ENCODE measurements around the gene STK11. TPM values are rescaled to one million over a fixed set of nuclear protein-coding genes. Genes with fewer than 3 reads are reported as not detected.
"Not testable (repeated sequence)": the region's sequence is repeated elsewhere in the genome, so short reads cannot be mapped to it uniquely, and the experiment has no call there.

The STK11 gene
- total RNA-seq, 2 donors from 2014 or later, result 71.8 to 91.8 TPM

GRCh38 chr19:1241417-1242095 lies 36.0 kb downstream of the STK11 start, which contains the start of gene ATP5F1D:
ATP5F1D (plus strand) TSS chr19:1241751; CDS start chr19:1241851, 100 bp downstream.
- DNase-seq (peak; percentile 95 to 96), ATAC-seq (peak; percentile 62)
- intact Hi-C loops (cut with DNase I, micrococcal nuclease), result no loop called here

GRCh38 chr19:1243768-1244692 lies 38.5 kb downstream of the STK11 start:
- DNase-seq, result peak; percentile 88 to 90
- intact Hi-C loops (cut with DNase I, micrococcal nuclease), result loop anchor here in 1 of 2 donors (2.0 kb wide), 1 partner anchor 23 kb away; no protein-coding TSS in a partner anchor
- ATAC-seq, result peak; percentile 41

DNA sequence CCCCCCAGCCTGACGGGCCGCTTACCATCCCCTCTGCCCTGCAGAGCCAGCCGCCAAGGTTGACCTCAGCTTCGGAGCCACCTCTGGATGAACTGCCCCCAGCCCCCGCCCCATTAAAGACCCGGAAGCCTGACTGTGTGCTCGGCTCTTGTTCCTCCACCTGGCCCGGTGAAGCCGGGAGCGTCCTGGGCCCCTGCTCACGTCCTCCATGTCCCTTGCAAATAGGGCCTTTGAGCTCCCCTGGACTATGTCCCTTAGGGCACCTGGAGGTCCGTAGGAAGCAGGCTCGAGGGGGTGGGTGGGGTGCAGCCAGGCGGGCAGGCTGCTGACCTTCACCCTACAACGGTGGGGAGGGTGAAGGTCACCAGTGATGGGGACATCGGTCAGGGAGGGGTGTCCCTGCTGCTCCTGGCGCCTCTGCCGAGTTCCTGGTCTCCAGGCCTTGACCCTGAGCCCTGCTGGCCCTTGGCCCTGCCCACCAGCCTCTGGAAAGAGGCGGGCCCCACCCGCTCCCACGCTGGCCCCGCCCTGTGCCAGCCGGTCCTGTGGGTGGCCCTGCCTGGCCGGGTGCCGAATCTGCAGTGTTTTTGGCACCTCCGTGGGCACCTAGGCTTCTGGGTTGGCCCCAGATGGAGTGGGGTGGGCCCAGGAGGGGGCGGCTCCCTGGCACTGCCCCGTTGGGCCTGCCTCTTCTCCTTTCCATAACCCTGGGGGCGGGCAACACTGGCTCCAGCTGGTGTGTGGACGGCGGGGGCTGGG lies 39.3 kb downstream of the STK11 start:
- ATAC-seq, result peak; percentile 40
- intact Hi-C loops (cut with DNase I, micrococcal nuclease), result loop anchor here in 1 of 2 donors (2.0 kb wide), 1 partner anchor 22 kb away; no protein-coding TSS in a partner anchor
- peak; percentile 81 to 87 for DNase-seq

- ATAC-seq (peak; percentile 9), DNase-seq (peak; percentile 70 to 94)
- intact Hi-C loops (cut with DNase I, micrococcal nuclease), result loop anchor here in 1 of 2 donors (2.0 kb wide), 1 partner anchor 21 kb away; no protein-coding TSS in a partner anchor
These were observed 40.1 kb downstream of the STK11 start for GRCh38 chr19:1245494-1246264.

DNA sequence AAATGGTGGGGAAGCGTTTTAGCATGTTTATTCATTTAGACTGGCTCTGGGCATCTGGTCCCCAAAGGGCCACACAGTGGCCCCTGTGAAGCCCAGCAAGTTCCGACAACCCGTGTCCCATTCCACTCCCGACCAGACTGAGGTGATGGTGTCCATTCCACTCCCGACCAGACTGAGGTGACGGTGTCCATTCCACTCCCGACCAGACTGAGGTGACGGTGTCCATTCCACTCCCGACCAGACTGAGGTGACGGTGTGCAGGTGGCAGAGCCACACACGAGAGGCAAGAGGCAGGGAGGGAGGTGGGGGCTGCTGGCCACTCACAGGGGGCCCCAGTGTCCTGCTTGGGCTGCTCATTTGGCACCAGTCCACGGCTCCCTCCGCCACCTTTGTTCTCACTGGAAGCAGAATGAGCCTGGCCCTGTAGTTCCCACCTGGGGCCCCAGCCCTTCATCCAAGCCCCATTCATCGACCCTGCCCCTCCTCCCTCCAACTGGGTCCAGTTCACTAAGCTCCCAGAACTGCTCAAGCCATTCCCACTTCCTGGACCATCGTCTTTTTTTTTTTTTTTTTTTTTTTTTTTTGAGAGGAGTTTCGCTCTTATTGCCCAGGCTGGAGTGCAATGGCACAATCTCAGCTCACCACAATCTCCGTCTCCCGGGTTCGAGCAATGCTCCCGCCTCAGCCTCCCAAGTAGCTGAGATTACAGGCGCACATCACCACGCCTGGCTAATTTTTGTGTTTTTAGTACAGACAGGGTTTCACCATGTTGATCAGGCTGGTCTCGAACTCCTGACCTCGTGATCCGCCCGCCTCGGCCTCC lies 40.9 kb downstream of the STK11 start:
- intact Hi-C loops (cut with DNase I, micrococcal nuclease); ATAC-seq: not testable (repeated sequence)
- DNase-seq, result peak; percentile 58 to 59

- ATAC-seq (no peak), DNase-seq (no peak)
- intact Hi-C loops (cut with DNase I, micrococcal nuclease), result no loop called here
These were observed 42.2 kb downstream of the STK11 start for GRCh38 chr19:1247748-1248138.

DNA sequence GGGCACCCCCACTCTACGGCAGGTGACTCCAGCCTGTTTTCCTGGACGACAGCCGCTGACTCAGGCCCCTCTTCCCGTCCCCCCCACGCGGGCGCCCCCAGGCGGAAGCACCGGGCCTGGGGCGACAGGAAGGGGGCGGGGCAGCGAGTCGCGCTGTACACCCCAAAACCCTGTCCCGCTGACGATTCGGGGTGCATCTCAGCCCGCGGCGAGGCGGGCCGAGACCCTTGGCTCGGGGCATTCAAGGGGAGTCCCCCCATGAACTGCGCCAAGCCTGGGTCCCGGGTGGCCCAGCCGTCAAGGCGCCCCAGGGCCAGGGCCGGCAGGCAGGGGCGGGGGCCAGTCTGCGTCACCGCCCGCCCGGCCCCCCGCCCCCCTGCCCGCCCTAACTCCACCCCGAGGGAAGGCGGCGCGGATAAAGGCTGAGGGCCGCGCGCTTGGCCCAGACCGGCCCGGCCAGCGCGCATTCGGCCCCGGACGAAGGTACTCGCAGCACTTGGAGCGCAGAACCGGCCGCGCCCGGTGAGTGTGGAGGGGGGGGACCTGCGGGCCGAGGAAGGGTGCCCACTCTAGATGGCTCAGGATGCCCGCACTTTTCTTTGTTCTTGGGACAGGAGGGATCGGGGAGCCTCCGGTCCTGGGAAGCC lies 42.7 kb downstream of the STK11 start, which contains the start of gene MIDN:
TSS of gene MIDN (plus strand) at position 445 of the 647 bp plus-strand sequence. CDS start 1,714 bp downstream, outside the sequence.
- ATAC-seq (peak; percentile 31), DNase-seq (peak; percentile 82 to 84)
- intact Hi-C loops (cut with DNase I, micrococcal nuclease), result no loop called here

DNA sequence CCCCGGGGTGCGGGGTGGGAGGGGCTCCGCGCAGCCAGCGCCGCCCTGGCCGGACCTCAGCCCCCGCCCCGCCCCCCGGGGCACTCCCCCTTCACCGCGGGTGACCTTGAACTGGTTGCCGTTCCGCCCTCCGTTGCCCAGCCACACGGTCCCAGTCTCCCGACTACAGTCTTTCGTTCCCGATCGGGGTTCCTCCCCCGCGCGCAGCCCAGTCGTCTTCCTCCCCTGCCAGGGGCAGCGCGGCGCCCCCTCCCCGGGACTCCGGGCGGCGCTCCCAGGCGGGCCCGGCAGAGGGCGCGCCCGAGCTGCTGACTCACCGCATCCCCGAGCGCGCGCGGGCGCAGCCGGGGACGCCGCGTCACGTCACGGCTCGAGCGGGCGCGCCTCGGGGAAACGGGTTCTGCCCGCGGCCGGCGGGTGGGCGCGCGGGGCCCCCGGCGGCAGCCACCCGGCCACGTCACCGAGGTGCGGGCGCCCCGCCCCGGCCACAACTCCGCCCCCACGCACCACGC lies 43.3 kb downstream of the STK11 start:
- DNase-seq (peak; percentile 85 to 88), ATAC-seq (peak; percentile 16)
- intact Hi-C loops (cut with DNase I, micrococcal nuclease), result no loop called here

DNA sequence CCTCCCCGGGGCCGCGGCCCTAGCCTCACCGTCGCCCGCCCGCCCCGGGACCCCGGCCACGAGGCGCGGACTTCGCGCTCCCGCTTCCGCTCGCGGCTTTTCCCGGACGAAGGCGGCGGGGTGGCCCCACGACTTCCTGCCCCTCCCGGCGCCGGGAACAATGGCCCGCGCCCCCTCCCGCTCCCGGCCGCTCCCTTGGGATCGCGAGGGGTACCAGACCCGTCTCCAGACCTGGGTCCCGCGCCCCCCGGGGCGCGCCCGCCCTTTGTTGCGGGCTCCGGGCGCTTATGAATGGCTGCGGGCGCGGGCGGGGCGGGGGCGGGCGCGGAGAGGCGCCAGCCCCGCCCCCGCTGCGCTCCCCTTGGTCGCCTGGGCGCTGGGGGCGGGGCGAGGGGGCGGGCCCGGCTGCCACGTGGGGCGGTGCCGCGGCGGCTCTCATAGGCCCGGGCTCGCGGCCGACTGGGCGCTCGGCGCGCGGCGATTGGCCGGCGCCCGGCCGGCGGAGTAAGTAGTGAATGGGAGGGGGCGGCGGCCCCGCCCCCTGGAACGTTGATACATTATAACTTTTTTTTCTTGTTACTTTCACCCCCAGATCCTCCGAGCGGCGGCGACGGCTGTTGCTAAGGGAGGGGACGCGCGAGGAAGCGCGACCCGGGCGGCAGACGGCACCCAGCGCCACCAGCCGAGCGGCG lies 43.9 kb downstream of the STK11 start:
- ATAC-seq, result peak; percentile 33
- peak; percentile 92 to 94 for DNase-seq
- intact Hi-C loops (cut with DNase I, micrococcal nuclease), result no loop called here

DNA sequence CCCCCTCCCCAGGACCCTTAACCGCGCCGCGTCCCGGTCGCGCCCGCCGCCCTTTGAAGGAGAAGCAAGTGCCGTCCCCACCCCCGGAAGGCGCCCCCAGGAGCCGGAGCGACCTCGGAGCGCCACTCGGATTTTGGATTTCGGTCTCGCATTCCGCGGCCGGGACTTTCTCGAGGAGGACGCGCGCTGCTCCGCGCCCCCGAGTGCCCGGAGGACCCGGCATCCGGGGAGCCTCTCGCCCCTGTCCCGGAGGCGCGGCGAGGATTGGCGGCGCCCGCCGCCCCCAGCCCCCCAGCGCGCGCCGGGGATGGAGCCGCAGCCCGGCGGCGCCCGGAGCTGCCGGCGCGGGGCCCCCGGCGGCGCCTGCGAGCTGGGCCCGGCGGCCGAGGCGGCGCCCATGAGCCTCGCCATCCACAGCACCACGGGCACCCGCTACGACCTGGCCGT lies 44.4 kb downstream of the STK11 start:
- DNase-seq (no peak), ATAC-seq (no peak)
- intact Hi-C loops (cut with DNase I, micrococcal nuclease), result no loop called here

- ATAC-seq, result no peak
- peak; percentile 78 to 84 for DNase-seq
- intact Hi-C loops (cut with DNase I, micrococcal nuclease), result no loop called here
These were observed 45.1 kb downstream of the STK11 start for GRCh38 chr19:1250437-1251260.

DNA sequence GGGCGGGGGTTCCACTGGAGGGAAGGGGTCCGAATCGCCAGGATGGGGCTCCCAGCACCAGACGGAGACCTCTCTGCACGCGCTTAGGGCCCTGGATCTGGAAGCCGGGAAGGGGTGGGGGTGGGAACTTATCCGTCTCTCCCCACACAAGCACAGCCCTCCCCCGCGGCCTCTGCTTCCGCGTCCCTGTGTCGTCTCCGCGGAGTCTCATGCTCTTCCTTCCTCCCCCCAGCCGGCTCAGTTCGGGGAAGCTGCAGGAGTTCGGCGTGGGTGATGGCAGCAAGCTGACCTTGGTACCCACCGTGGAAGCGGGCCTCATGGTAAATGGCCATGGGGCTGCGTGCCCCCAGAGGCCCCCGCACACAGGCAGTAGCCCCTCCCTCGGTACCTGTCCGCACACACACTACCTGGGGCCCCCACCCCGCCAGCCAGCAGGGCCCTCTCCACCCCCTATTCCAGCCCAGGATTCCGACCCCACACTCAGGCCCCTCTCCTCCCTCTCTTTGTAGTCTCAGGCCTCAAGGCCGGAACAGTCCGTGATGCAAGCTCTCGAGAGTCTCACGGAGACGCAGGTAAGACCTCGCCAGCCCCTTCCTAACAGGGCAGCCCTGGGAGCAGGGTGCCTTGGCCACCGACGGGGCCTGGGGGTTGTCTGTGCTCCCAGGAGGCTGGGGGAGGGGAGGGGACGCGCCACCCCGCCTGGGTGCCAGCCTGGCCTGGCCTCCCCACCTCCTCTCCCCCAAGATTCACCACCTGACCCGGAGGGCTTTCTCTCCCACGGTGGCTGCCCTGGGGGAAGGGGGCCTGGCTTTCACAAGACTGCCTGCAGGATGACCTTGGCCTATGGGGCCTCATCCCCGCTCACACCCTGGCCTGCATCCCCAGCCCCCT lies 46.0 kb downstream of the STK11 start:
- ATAC-seq (peak; percentile 14), DNase-seq (peak; percentile 86)
- intact Hi-C loops (cut with DNase I, micrococcal nuclease), result no loop called here

- ATAC-seq (peak; percentile 14), DNase-seq (peak; percentile 82 to 87)
- intact Hi-C loops (cut with DNase I, micrococcal nuclease), result no loop called here
These were observed 46.7 kb downstream of the STK11 start for GRCh38 chr19:1252221-1252820.
